ENCODE results near the gene NKTR. TPM values are rescaled to one million over a fixed set of nuclear protein-coding genes. Genes with fewer than 3 reads are reported as not detected.

The NKTR gene
- total and polyA plus RNA-seq, 9 of the 15 experiments (the other 6 are each of a cell fraction or from before 2014, with no cell fraction given) = 19.7 to 123 (median 92.6) TPM

GRCh38 chr3:42605546-42606173 lies 5.2 kb downstream of the NKTR start (continued):
- TF ChIP-seq ATF6 (CRISPR knock-in tag; IDR thresholded peaks at IDR 0.05) = no peak
- no peak for TF ChIP-seq ZBTB9 (CRISPR knock-in tag; IDR thresholded peaks at IDR 0.05)
- no peak for TF ChIP-seq SIX5 (IDR thresholded peaks at IDR 0.05; ENCODE audit: borderline replicate concordance in 1 of 2, insufficient read depth in 1 of 2, low read depth in 1 of 2, low read length in 2 of 2)
- no peak for TF ChIP-seq FUS (optimal IDR thresholded peaks at IDR 0.05; ENCODE audit: low read depth, low read length)
- no peak for TF ChIP-seq BRCA1 (IDR thresholded peaks at IDR 0.05)
- no peak for TF ChIP-seq BRCA1 (CRISPR knock-in tag; IDR thresholded peaks at IDR 0.05)
- TF ChIP-seq THRB (CRISPR knock-in tag; conservative IDR thresholded peaks at IDR 0.05) = no peak
- TF ChIP-seq ZBTB1 (CRISPR knock-in tag; IDR thresholded peaks at IDR 0.05; ENCODE audit: borderline replicate concordance, low read depth) = no peak
- TF ChIP-seq ZNF507 (tag; conservative IDR thresholded peaks at IDR 0.05) = no peak
- TF ChIP-seq ZNF124 (CRISPR knock-in tag; IDR thresholded peaks at IDR 0.05) = no peak
- no peak for TF ChIP-seq CEBPZ (IDR thresholded peaks at IDR 0.05; ENCODE audit: borderline replicate concordance, low read depth, low read length)
- TF ChIP-seq SIRT6 (IDR thresholded peaks at IDR 0.05; ENCODE audit: low read depth, low read length) = no peak
- no peak for TF ChIP-seq LCOR (CRISPR knock-in tag; IDR thresholded peaks at IDR 0.05)
- TF ChIP-seq NR2F6 (CRISPR knock-in tag; IDR thresholded peaks at IDR 0.05) = no peak
- TF ChIP-seq ZNF239 (CRISPR knock-in tag; IDR thresholded peaks at IDR 0.05) = no peak
- TF ChIP-seq NELFE (IDR thresholded peaks at IDR 0.05; ENCODE audit: insufficient read depth, insufficient read length) = no peak
- peak; percentile 93 for TF ChIP-seq SMARCC2 (IDR thresholded peaks at IDR 0.05; ENCODE audit: low read depth)
- TF ChIP-seq E2F5 (CRISPR knock-in tag; IDR thresholded peaks at IDR 0.05) = no peak

All from K562 (cell line).